Breast epithelium (tissue), 4 donors: ENCODE results near the gene HECTD4. TPM values are rescaled to one million over a fixed set of nuclear protein-coding genes. Genes with fewer than 3 reads are reported as not detected.
A peak's percentile ranks its signal among the peaks of the same experiment; 100 is the strongest.
"Not testable (repeated sequence)": the region's sequence is repeated elsewhere in the genome, so short reads cannot be mapped to it uniquely, and the experiment has no call there.

Source experiments
- DNase-seq, 2 donors: peaks; one replicate each; pipeline ENCODE4 v3.0.0-alpha.2; 2019; ENCODE audit warnings: low spot score in 2 of 2
- H3K27ac ChIP-seq, 2 donors: fragments of 200-600 bp; sonication (generic) in 1 of 2; one replicate each; pipeline ENCODE4 v1.5.1; 2016 to 2019; ENCODE audit warnings: mild to moderate bottlenecking in 1 of 2
- H3K27me3 ChIP-seq, 2 donors: fragments of 200-600 bp; sonication (generic) in 1 of 2; one replicate each; pipeline versions ENCODE4 v1.5.1 to v1.6.0; 2017 to 2019; ENCODE audit warnings: control low read depth in 1 of 2, mild to moderate bottlenecking in 1 of 2
- H3K36me3 ChIP-seq: fragments of 200-600 bp; one replicate; pipeline ENCODE4 v1.5.1; 2019
- H3K4me1 ChIP-seq, 2 donors: fragments of 200-600 bp; sonication (generic); one replicate each; pipeline ENCODE4 v1.5.1; 2016 to 2019; ENCODE audit warnings: control low read depth in 1 of 2
- H3K4me3 ChIP-seq, 3 donors: fragments of 200-600 bp; sonication (generic); 1 replicate in 2 of 3; 2 replicates in 1 of 3; pipeline ENCODE4 v1.5.1; 2016 to 2019; ENCODE audit warnings: mild to moderate bottlenecking in 3 of 3, moderate library complexity in 2 of 3
- H3K9me3 ChIP-seq, 2 donors: fragments of 200-600 bp; sonication (generic) in 1 of 2; one replicate each; pipeline ENCODE4 v1.5.1; 2016 to 2019; ENCODE audit warnings: control low read depth in 1 of 2
- CTCF ChIP-seq, 3 donors: fragments of 450-650 bp; IDR thresholded peaks; one replicate each; pipeline ENCODE4 v1.5.1; 2016 to 2017; ENCODE audit warnings: antibody characterized with exemption in 3 of 3, mild to moderate bottlenecking in 3 of 3, moderate library complexity in 3 of 3
- POLR2A ChIP-seq: fragments of 450-650 bp; IDR thresholded peaks from one replicate; pipeline ENCODE4 v1.6.1; 2016; ENCODE audit warnings: antibody characterized with exemption, mild to moderate bottlenecking, moderate library complexity
- POLR2AphosphoS5 ChIP-seq, 3 donors: sonication (generic); formaldehyde crosslinking; IDR thresholded peaks; one replicate each; pipeline ENCODE4 v1.6.1; 2017; ENCODE audit warnings: antibody characterized with exemption in 3 of 3
- intact Hi-C: fragments of 100-400 bp; cut with DNase I; formaldehyde crosslinking; loops from one replicate; pipeline ENCODE4 v1.15.1; 2023; ENCODE audit warnings: low total_unique reads
- total RNA-seq, 3 donors: library from RNA; depleted of rRNA; stranded (reverse); fragments of >200 nt; gene quantifications; one replicate each; pipeline ENCODE4 v1.1.0, GENCODE V29; 2016

HECTD4 gene
- total RNA-seq, 3 donors from 2014 or later: 37.6 to 57.4 (median 49.5) TPM

- intact Hi-C loops: no loop called here
- H3K27ac ChIP-seq: no peak overlapping the region
- peaks cover 11% of the 10 kb centered on the region for H3K36me3 ChIP-seq
- TF ChIP-seq POLR2A: no peak
- no peak for TF ChIP-seq POLR2AphosphoS5 (IDR thresholded peaks at IDR 0.05)
- no peak for TF ChIP-seq CTCF (IDR thresholded peaks at IDR 0.05)
- peak overlapping the region in 2 of 3 donors; percentile 72 to 90 for H3K4me3 ChIP-seq
- no peaks in the 10 kb centered on the region for H3K27me3 ChIP-seq
- no peaks in the 10 kb centered on the region for H3K4me1 ChIP-seq
- H3K9me3 ChIP-seq: no peaks in the 10 kb centered on the region
- DNase-seq: no peak
Observed at GRCh38 chr12:112409906-112410244, 27.6 kb upstream of the HECTD4 start.

GRCh38 chr12:112409064-112409905 lies 27.1 kb upstream of the HECTD4 start, which contains the start of gene RPL6:
RPL6 (minus strand) TSS chr12:112409605; CDS start chr12:112408656, 949 bp downstream.
- Histone ChIP-seq H3K36me3 (peaks cover 14% of the 10 kb centered on the region), H3K4me3 (peak within 1 kb of the TSS; percentile 72 to 90 (median 73)), H3K4me1 (no peaks in the 10 kb centered on the region), H3K27ac (peak within 1 kb of the TSS; percentile 94 to 96), H3K9me3 (no peaks in the 10 kb centered on the region), H3K27me3 (no peaks in the 10 kb centered on the region)
- DNase-seq: peak; percentile 75 to 82
- TF ChIP-seq POLR2AphosphoS5 (IDR thresholded peaks at IDR 0.05): peak; percentile 97 to 99 (median 97)
- TF ChIP-seq CTCF (IDR thresholded peaks at IDR 0.05): no peak
- peak; percentile 58 for TF ChIP-seq POLR2A
- intact Hi-C loops: no loop called here

GRCh38 chr12:112408621-112409020 lies 26.4 kb upstream of the HECTD4 start:
- TF ChIP-seq POLR2AphosphoS5 (IDR thresholded peaks at IDR 0.05): no peak
- no peak for TF ChIP-seq CTCF (IDR thresholded peaks at IDR 0.05)
- no peak for TF ChIP-seq POLR2A
- no peaks in the 10 kb centered on the region for H3K4me1 ChIP-seq
- intact Hi-C loops: no loop called here
- no peak for DNase-seq
- no peaks in the 10 kb centered on the region for H3K9me3 ChIP-seq
- H3K36me3 ChIP-seq: peaks cover 14% of the 10 kb centered on the region
- peak overlapping the region; percentile 72 to 90 (median 73) for H3K4me3 ChIP-seq
- H3K27me3 ChIP-seq: no peaks in the 10 kb centered on the region
- peak overlapping the region; percentile 94 to 96 for H3K27ac ChIP-seq

GRCh38 chr12:112407683-112408082 lies 25.5 kb upstream of the HECTD4 start:
- DNase-seq, H3K4me1 ChIP-seq, intact Hi-C loops, H3K9me3 ChIP-seq, H3K27me3 ChIP-seq: not testable (repeated sequence)
- H3K4me3 ChIP-seq: peak overlapping the region in 1 of 3 donors; percentile 90
- peak overlapping the region in 1 of 2 donors; percentile 94 for H3K27ac ChIP-seq
- peaks cover 14% of the 10 kb centered on the region for H3K36me3 ChIP-seq

- Histone ChIP-seq H3K27me3 (no peaks in the 10 kb centered on the region), H3K9me3 (no peaks in the 10 kb centered on the region), H3K36me3 (peaks cover 14% of the 10 kb centered on the region), H3K27ac (no peak overlapping the region), H3K4me1 (no peaks in the 10 kb centered on the region), H3K4me3 (peak overlapping the region in 1 of 3 donors; percentile 90)
- intact Hi-C loops: no loop called here
- TF ChIP-seq POLR2AphosphoS5 (IDR thresholded peaks at IDR 0.05): no peak
- no peak for TF ChIP-seq POLR2A
- no peak for DNase-seq
Observed at GRCh38 chr12:112406519-112407488, 24.6 kb upstream of the HECTD4 start.
